GM12801 (cell line): ENCODE results near the gene IL1RAPL1.

Source experiments
- CTCF ChIP-seq: IDR thresholded peaks from one replicate; pipeline ENCODE4 v1.5.1; 2011; ENCODE audit warnings: control low read depth; ENCODE audit not compliant: insufficient read length; ENCODE audit errors: extremely low read depth

Gene IL1RAPL1

GRCh38 chrX:29297171-29297800 lies 710.0 kb downstream of the IL1RAPL1 start:
- no peak for TF ChIP-seq CTCF

- no peak for TF ChIP-seq CTCF
Observed at GRCh38 chrX:29299684-29300083, 712.4 kb downstream of the IL1RAPL1 start.

GRCh38 chrX:29308726-29309125 lies 721.5 kb downstream of the IL1RAPL1 start:
- TF ChIP-seq CTCF = no peak

GRCh38 chrX:29315931-29316330 lies 728.7 kb downstream of the IL1RAPL1 start:
- no peak for TF ChIP-seq CTCF

- no peak for TF ChIP-seq CTCF
Observed at GRCh38 chrX:29318012-29318411, 730.8 kb downstream of the IL1RAPL1 start.

- TF ChIP-seq CTCF = no peak
Observed at GRCh38 chrX:29348288-29348687, 761.0 kb downstream of the IL1RAPL1 start.

GRCh38 chrX:29359276-29359675 lies 772.0 kb downstream of the IL1RAPL1 start:
- TF ChIP-seq CTCF = no peak

GRCh38 chrX:29376584-29376983 lies 789.3 kb downstream of the IL1RAPL1 start:
- TF ChIP-seq CTCF = no peak
